IPS-18a (cell line): ENCODE results near the gene HK1.
A peak's percentile ranks its signal among the peaks of the same experiment; 100 is the strongest.
"Not testable (repeated sequence)": the region's sequence is repeated elsewhere in the genome, so short reads cannot be mapped to it uniquely, and the experiment has no call there.

ENCODE experiments used
- H3K27ac ChIP-seq: one replicate; pipeline ENCODE4 v1.5.1; 2013; ENCODE audit warnings: low read length
- H3K27me3 ChIP-seq: one replicate; pipeline ENCODE4 v1.6.1; 2013; ENCODE audit warnings: mild to moderate bottlenecking, low read length; ENCODE audit not compliant: control insufficient read depth, insufficient read depth
- H3K36me3 ChIP-seq: one replicate; pipeline ENCODE4 v1.6.1; 2013; ENCODE audit warnings: low read depth, low read length; ENCODE audit not compliant: control insufficient read depth
- H3K4me1 ChIP-seq: one replicate; pipeline ENCODE4 v1.6.1; 2013; ENCODE audit warnings: low read depth, low read length; ENCODE audit not compliant: control insufficient read depth
- H3K4me3 ChIP-seq: one replicate; pipeline ENCODE4 v1.5.1; 2013; ENCODE audit warnings: low read length
- H3K9ac ChIP-seq: one replicate; pipeline ENCODE4 v1.6.1; 2013; ENCODE audit warnings: mild to moderate bottlenecking, low read length, moderate library complexity
- H3K9me3 ChIP-seq: one replicate; pipeline ENCODE4 v1.6.1; 2013; ENCODE audit warnings: low read depth, low read length; ENCODE audit not compliant: control insufficient read depth

HK1 gene

GRCh38 chr10:69437321-69438259, 159.3 kb downstream of the HK1 start:
- no peak overlapping the region for H3K4me3 ChIP-seq
- no peaks in the 10 kb centered on the region for H3K9me3 ChIP-seq
- no peaks in the 10 kb centered on the region for H3K4me1 ChIP-seq
- no peaks in the 10 kb centered on the region for H3K27me3 ChIP-seq
- H3K27ac ChIP-seq, result no peak overlapping the region
- H3K36me3 ChIP-seq, result no peaks in the 10 kb centered on the region
- no peak overlapping the region for H3K9ac ChIP-seq

- H3K9me3 ChIP-seq, result no peaks in the 10 kb centered on the region
- H3K9ac ChIP-seq, result no peak overlapping the region
- H3K36me3 ChIP-seq, result no peaks in the 10 kb centered on the region
- no peaks in the 10 kb centered on the region for H3K27me3 ChIP-seq
- H3K27ac ChIP-seq, result no peak overlapping the region
- H3K4me1 ChIP-seq, result no peaks in the 10 kb centered on the region
- no peak overlapping the region for H3K4me3 ChIP-seq
These were observed 160.4 kb downstream of the HK1 start for GRCh38 chr10:69438536-69439349.

GRCh38 chr10:69439350-69439739, 161.0 kb downstream of the HK1 start:
- Histone ChIP-seq H3K9ac (no peak overlapping the region), H3K4me3 (no peak overlapping the region), H3K27me3 (no peaks in the 10 kb centered on the region), H3K9me3 (no peaks in the 10 kb centered on the region), H3K27ac (no peak overlapping the region), H3K36me3 (no peaks in the 10 kb centered on the region), H3K4me1 (no peaks in the 10 kb centered on the region)

- Histone ChIP-seq H3K4me3 (no peak overlapping the region), H3K36me3 (no peaks in the 10 kb centered on the region), H3K9ac (no peak overlapping the region), H3K9me3 (no peaks in the 10 kb centered on the region), H3K4me1 (no peaks in the 10 kb centered on the region), H3K27ac (no peak overlapping the region), H3K27me3 (no peaks in the 10 kb centered on the region)
These were observed 161.7 kb downstream of the HK1 start for GRCh38 chr10:69439813-69440506.

DNA sequence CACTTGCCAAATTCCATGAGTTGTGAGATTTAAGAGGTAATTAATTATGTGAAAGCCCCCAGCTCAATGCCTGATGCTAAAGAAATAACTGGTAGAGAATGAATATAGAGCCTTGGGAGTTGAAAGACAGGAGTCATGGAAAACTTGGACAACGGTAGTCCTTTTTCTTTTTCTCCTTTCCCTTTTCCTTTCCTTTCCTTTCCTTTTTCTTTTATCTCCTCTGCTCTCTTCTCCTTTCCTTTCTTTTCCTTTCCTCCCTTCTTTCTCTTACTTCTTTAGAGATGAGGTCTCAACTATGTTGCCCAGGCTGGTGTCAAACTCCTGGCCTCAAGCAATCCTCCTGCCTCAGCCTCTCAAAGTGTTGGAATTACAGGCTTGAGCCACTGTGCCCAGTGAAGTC, 165.1 kb downstream of the HK1 start:
- no peaks in the 10 kb centered on the region for H3K4me1 ChIP-seq
- H3K36me3 ChIP-seq, result no peaks in the 10 kb centered on the region
- H3K9ac ChIP-seq, result no peak overlapping the region
- H3K9me3 ChIP-seq, result no peaks in the 10 kb centered on the region
- H3K27ac ChIP-seq, result no peak overlapping the region
- H3K27me3 ChIP-seq, result no peaks in the 10 kb centered on the region
- H3K4me3 ChIP-seq, result no peak overlapping the region

- no peaks in the 10 kb centered on the region for H3K27me3 ChIP-seq
- H3K9ac ChIP-seq, result no peak overlapping the region
- H3K4me1 ChIP-seq, result no peaks in the 10 kb centered on the region
- no peaks in the 10 kb centered on the region for H3K36me3 ChIP-seq
- no peaks in the 10 kb centered on the region for H3K9me3 ChIP-seq
- H3K27ac ChIP-seq, result no peak overlapping the region
- no peak overlapping the region for H3K4me3 ChIP-seq
These were observed 166.7 kb downstream of the HK1 start for GRCh38 chr10:69445041-69445440.

GRCh38 chr10:69446229-69446628, 167.9 kb downstream of the HK1 start:
- H3K36me3 ChIP-seq, result no peaks in the 10 kb centered on the region
- H3K9ac ChIP-seq, result no peak overlapping the region
- no peaks in the 10 kb centered on the region for H3K4me1 ChIP-seq
- no peak overlapping the region for H3K4me3 ChIP-seq
- no peak overlapping the region for H3K27ac ChIP-seq
- H3K27me3 ChIP-seq, result no peaks in the 10 kb centered on the region
- no peaks in the 10 kb centered on the region for H3K9me3 ChIP-seq

GRCh38 chr10:69446650-69447151, 168.4 kb downstream of the HK1 start:
- H3K27ac ChIP-seq, result no peak overlapping the region
- H3K36me3 ChIP-seq, result no peaks in the 10 kb centered on the region
- no peaks in the 10 kb centered on the region for H3K4me1 ChIP-seq
- H3K9me3 ChIP-seq, result no peaks in the 10 kb centered on the region
- H3K9ac ChIP-seq, result no peak overlapping the region
- peaks cover 3% of the 10 kb centered on the region for H3K27me3 ChIP-seq
- H3K4me3 ChIP-seq, result no peak overlapping the region

DNA sequence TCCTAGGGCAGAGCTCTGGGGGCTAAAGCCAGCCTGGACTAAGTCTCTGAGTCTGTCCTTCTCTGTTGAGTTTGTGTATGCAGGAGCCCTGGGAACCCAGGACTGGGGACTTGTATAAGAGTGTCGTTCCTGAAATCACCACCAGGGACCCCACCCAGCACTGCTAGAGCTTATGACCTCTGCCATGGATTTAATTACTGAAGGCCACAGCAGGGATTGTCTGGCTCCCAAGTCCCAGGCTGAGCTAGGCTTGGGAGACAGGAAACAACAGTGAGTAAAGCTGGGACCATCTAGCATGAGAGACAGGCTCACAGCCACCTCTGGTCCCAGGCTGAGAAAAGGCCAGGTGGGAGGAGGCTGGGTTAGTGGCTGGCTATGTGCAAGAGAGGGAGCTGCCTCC, 171.5 kb downstream of the HK1 start:
- H3K36me3 ChIP-seq, result no peaks in the 10 kb centered on the region
- H3K27ac ChIP-seq, result no peak overlapping the region
- no peak overlapping the region for H3K4me3 ChIP-seq
- peaks cover 3% of the 10 kb centered on the region for H3K4me1 ChIP-seq
- H3K9ac ChIP-seq, result no peak overlapping the region
- H3K27me3 ChIP-seq, result peaks cover 21% of the 10 kb centered on the region
- H3K9me3 ChIP-seq, result no peaks in the 10 kb centered on the region

DNA sequence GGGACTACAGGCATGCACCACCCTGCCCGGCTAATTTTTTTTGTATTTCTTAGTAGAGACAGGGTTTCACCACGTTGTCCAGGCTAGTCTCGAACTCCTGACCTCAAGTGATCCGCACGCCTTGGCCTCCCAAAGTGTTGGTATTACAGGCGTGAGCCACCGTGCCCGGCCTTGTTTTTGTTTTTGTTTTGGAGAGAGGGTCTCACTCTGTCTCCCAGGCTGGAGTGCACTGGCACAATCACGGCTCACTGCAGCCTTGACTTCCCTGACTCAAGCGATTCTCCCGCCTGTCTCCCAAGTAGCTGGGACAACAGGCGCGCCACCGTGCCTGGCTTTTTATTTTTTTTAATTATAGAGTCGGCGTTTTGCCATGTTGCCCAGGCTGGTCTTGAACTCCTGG, 172.1 kb downstream of the HK1 start:
- not testable (repeated sequence) for H3K36me3 ChIP-seq, H3K4me1 ChIP-seq, H3K27ac ChIP-seq, H3K9me3 ChIP-seq, H3K4me3 ChIP-seq, H3K9ac ChIP-seq
- peaks cover 21% of the 10 kb centered on the region for H3K27me3 ChIP-seq

- Histone ChIP-seq H3K4me3 (peak within 1 kb of the TSS; percentile 71), H3K27ac (no peak within 1 kb of the TSS), H3K9me3 (no peaks in the 10 kb centered on the region), H3K9ac (no peak within 1 kb of the TSS), H3K4me1 (peaks cover 3% of the 10 kb centered on the region), H3K27me3 (peaks cover 21% of the 10 kb centered on the region), H3K36me3 (no peaks in the 10 kb centered on the region)
These were observed 173.0 kb downstream of the HK1 start, which contains the start of gene TSPAN15 for GRCh38 chr10:69451209-69451783. Gene TSPAN15 (plus strand): TSS chr10:69451465. CDS start chr10:69451595, 130 bp downstream.
